Activated CD4-positive, alpha-beta T cell treated with anti-CD3 and anti-CD28 coated beads, Interleukin-2, amount 10 ng/mL, durations not matched to agents 7 days and 5 days (primary cell): ENCODE data around the gene ACOD1. TPM values are rescaled to one million over a fixed set of nuclear protein-coding genes. Genes with fewer than 3 reads are reported as not detected.

Source experiments
- CTCF ChIA-PET: fragments of 350-600 bp; sonication (Branson Sonifier 250); formaldehyde crosslinking; loops from one replicate; lab custom pipeline; 2021; ENCODE audit warnings: antibody characterized with exemption; lab: Charles Lee
- POLR2A ChIA-PET: fragments of 350-600 bp; sonication (Branson Sonifier 250); formaldehyde crosslinking; loops from one replicate; lab custom pipeline; 2021; ENCODE audit warnings: antibody characterized with exemption; lab: Charles Lee
- DNase-seq: peaks from one replicate; pipeline ENCODE4 v3.0.0-alpha.2; 2020
- H3K27ac Mint-ChIP-seq: one replicate; pipeline ENCODE4 v1.8.0; 2021; ENCODE audit warnings: mild to moderate bottlenecking, moderate library complexity, mixed read lengths
- H3K27me3 Mint-ChIP-seq: one replicate; pipeline ENCODE4 v1.8.0; 2021; ENCODE audit warnings: mixed read lengths
- H3K36me3 Mint-ChIP-seq: one replicate; pipeline ENCODE4 v1.8.0; 2021; ENCODE audit warnings: low read depth, mixed read lengths
- H3K4me1 Mint-ChIP-seq: one replicate; pipeline ENCODE4 v1.8.0; 2021; ENCODE audit warnings: mixed read lengths
- H3K4me3 Mint-ChIP-seq: one replicate; pipeline ENCODE4 v1.8.0; 2021; ENCODE audit warnings: mild to moderate bottlenecking, moderate library complexity, mixed read lengths
- H3K9me3 Mint-ChIP-seq: one replicate; pipeline ENCODE4 v1.8.0; 2021; ENCODE audit warnings: mixed read lengths
- total RNA-seq, 2 experiments: library from RNA; stranded (reverse); gene quantifications; one replicate each; pipeline ENCODE4 v1.2.3, GENCODE V29; 2021

Gene ACOD1
- total RNA-seq, 2 experiments from 2014 or later, result not detected

- no peak for DNase-seq
- Mint-ChIP-seq H3K36me3 (no peaks in the 10 kb centered on the region), H3K9me3 (peaks cover 6% of the 10 kb centered on the region), H3K27me3 (peaks cover 2% of the 10 kb centered on the region), H3K4me1 (no peaks in the 10 kb centered on the region), H3K4me3 (no peak overlapping the region), H3K27ac (no peak overlapping the region)
- ChIA-PET POLR2A (no interaction called here), CTCF (no interaction called here)
These were observed 18.4 kb upstream of the ACOD1 start for GRCh38 chr13:76929851-76930374.

GRCh38 chr13:76932076-76932475 is 16.2 kb upstream of the ACOD1 start:
- no peak for DNase-seq
- Mint-ChIP-seq H3K4me3 (no peak overlapping the region), H3K27me3 (peaks cover 2% of the 10 kb centered on the region), H3K36me3 (no peaks in the 10 kb centered on the region), H3K4me1 (no peaks in the 10 kb centered on the region), H3K9me3 (peaks cover 8% of the 10 kb centered on the region), H3K27ac (no peak overlapping the region)
- CTCF ChIA-PET, result no interaction called here
- POLR2A ChIA-PET, result no interaction called here

DNA sequence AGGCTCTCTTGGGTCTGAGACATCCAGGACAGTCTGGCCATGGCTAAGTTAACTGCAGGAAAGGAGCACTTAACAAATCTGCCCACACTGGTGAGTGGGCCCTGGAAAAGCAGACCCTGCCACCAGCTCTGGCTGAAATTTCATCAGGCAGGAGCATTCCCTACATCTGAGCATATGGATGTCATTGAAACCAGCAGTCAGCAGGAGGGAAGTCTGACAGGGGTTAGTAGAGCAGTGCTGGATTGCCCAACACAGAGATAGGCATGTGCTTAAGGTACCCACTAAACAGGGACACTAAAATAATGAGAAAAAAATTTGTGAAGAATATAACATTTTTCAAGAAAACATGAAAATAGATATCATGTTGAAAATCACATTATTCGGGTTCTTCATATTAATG is 13.6 kb upstream of the ACOD1 start:
- Mint-ChIP-seq H3K4me1 (no peaks in the 10 kb centered on the region), H3K9me3 (peaks cover 8% of the 10 kb centered on the region), H3K27ac (no peak overlapping the region), H3K4me3 (no peak overlapping the region), H3K27me3 (peaks cover 5% of the 10 kb centered on the region), H3K36me3 (no peaks in the 10 kb centered on the region)
- ChIA-PET CTCF (interaction anchor here (1.6 kb wide), 1 partner anchor 15 kb away, joined by 3 read pairs; no protein-coding TSS in a partner anchor), POLR2A (no interaction called here)
- no peak for DNase-seq

DNA sequence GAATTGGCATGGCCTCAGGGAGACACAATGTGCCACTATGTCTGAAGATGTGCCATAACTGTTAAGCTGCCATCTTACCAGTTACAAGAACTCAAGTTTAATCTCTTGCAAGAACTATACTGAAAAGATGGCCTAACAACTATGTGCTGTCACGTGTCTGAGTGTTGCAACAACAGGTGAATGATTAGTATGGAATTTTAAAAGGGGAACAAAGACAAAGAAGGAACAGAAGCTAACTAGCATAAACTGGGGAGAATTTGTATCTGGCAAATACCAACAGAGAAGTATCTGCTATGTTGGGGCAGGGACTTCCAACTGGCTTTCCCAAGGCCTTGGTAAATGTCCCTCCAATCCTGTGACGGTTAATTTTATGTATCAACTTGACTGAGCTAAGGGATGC is 11.5 kb upstream of the ACOD1 start:
- ChIA-PET POLR2A (no interaction called here), CTCF (no interaction called here)
- Mint-ChIP-seq H3K27ac (no peak overlapping the region), H3K36me3 (no peaks in the 10 kb centered on the region), H3K9me3 (peaks cover 2% of the 10 kb centered on the region), H3K4me1 (no peaks in the 10 kb centered on the region), H3K27me3 (peaks cover 3% of the 10 kb centered on the region), H3K4me3 (no peak overlapping the region)
- no peak for DNase-seq

GRCh38 chr13:76937281-76937820 is 11.0 kb upstream of the ACOD1 start:
- CTCF ChIA-PET, result interaction anchor here (1.0 kb wide), 1 partner anchor 9 kb away, joined by 3 read pairs; no protein-coding TSS in a partner anchor
- H3K4me3 Mint-ChIP-seq, result no peak overlapping the region
- POLR2A ChIA-PET, result no interaction called here

DNA sequence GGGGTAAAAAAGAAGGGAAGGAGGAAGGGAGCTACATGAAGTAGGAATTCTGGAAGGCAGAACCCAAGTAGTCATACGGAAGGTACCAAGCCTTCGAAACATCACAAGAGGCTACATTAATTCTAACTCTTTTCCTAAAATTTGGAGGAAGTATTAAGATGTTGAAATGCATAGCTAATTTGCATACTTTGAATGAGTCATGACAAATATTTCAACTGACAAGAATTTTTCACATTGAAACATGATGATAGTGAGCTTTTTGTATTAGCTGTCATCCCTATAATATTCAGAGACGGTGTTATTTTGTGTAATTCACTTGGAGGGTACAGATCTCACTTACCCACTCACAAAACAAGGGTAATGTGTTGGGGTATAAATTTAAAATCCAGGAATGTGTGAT is 9.1 kb upstream of the ACOD1 start:
- Mint-ChIP-seq H3K4me1 (no peaks in the 10 kb centered on the region), H3K9me3 (peaks cover 2% of the 10 kb centered on the region), H3K27ac (no peak overlapping the region), H3K36me3 (no peaks in the 10 kb centered on the region), H3K4me3 (no peak overlapping the region), H3K27me3 (peaks cover 3% of the 10 kb centered on the region)
- DNase-seq, result no peak
- CTCF ChIA-PET, result no interaction called here
- POLR2A ChIA-PET, result no interaction called here

More at GRCh38 chr13:76937281-76937820, 11.0 kb upstream of the ACOD1 start:
- peaks cover 2% of the 10 kb centered on the region for H3K9me3 Mint-ChIP-seq
- H3K27ac Mint-ChIP-seq, result no peak overlapping the region
- no peak for DNase-seq
- no peaks in the 10 kb centered on the region for H3K36me3 Mint-ChIP-seq
- no peaks in the 10 kb centered on the region for H3K4me1 Mint-ChIP-seq
- H3K27me3 Mint-ChIP-seq, result peaks cover 3% of the 10 kb centered on the region

GRCh38 chr13:76942363-76942762 is 5.9 kb upstream of the ACOD1 start:
- Mint-ChIP-seq H3K27me3 (peaks cover 3% of the 10 kb centered on the region), H3K4me1 (no peaks in the 10 kb centered on the region), H3K36me3 (no peaks in the 10 kb centered on the region), H3K9me3 (no peaks in the 10 kb centered on the region), H3K27ac (no peak overlapping the region), H3K4me3 (no peak overlapping the region)
- POLR2A ChIA-PET, result no interaction called here
- no peak for DNase-seq
- CTCF ChIA-PET, result no interaction called here

GRCh38 chr13:76943646-76944045 is 4.7 kb upstream of the ACOD1 start:
- Mint-ChIP-seq H3K4me3 (no peak overlapping the region), H3K9me3 (no peaks in the 10 kb centered on the region), H3K4me1 (no peaks in the 10 kb centered on the region), H3K36me3 (no peaks in the 10 kb centered on the region), H3K27me3 (peaks cover 2% of the 10 kb centered on the region), H3K27ac (no peak overlapping the region)
- ChIA-PET POLR2A (no interaction called here), CTCF (no interaction called here)
- DNase-seq, result no peak

DNA sequence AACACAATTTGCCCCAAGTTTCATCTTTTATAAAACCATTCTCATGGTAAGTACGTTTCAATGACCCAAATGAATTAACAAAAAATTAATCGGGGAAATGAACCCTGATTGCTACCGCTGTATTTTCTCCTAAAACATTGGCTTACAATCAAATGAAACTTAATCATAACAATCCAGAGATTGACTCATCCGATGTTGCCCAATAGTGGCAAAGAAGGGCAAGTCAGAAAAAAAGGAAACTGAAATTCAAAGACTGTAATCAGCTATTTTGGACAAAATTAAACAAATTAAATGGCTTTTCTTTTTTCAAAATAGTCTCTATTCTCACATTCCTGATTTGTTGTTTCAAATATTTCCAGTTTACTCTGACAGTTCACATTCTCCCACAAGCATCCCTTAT is 3.9 kb upstream of the ACOD1 start:
- H3K4me1 Mint-ChIP-seq, result no peaks in the 10 kb centered on the region

GRCh38 chr13:76950101-76950500 is 1.8 kb downstream of the ACOD1 start:
- Mint-ChIP-seq H3K36me3 (no peaks in the 10 kb centered on the region), H3K4me3 (no peak overlapping the region), H3K9me3 (no peaks in the 10 kb centered on the region), H3K27ac (no peak overlapping the region), H3K27me3 (peaks cover 7% of the 10 kb centered on the region), H3K4me1 (no peaks in the 10 kb centered on the region)
- POLR2A ChIA-PET, result no interaction called here
- CTCF ChIA-PET, result interaction anchor here (1.0 kb wide), 1 partner anchor 15 kb away, joined by 3 read pairs; no protein-coding TSS in a partner anchor
- no peak for DNase-seq

More for the DNA sequence above, 3.9 kb upstream of the ACOD1 start:
- H3K27me3 Mint-ChIP-seq, result no peaks in the 10 kb centered on the region
- POLR2A ChIA-PET, result no interaction called here
- no peak for DNase-seq
- H3K27ac Mint-ChIP-seq, result no peak overlapping the region
- no peak overlapping the region for H3K4me3 Mint-ChIP-seq
- CTCF ChIA-PET, result no interaction called here
- no peaks in the 10 kb centered on the region for H3K9me3 Mint-ChIP-seq
- no peaks in the 10 kb centered on the region for H3K36me3 Mint-ChIP-seq

DNA sequence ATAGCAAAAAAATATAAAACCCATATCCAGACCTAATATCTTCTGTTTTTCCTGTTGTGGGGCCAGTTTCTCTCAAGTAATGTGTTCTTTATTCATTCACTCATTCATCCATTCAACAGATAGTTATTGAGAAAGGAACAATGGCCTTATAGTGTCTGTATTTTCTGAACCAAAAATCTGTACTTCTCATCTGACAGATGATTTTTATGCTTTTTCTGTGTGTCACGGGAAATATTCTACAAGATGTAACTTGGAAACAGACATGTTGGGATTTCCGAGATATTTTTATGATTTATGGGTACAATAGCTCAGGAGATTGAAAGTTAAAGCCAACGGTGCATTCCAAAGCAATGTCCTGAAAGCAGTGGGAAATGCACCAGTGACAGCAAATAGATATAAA is 5.7 kb downstream of the ACOD1 start:
- ChIA-PET POLR2A (no interaction called here), CTCF (no interaction called here)
- no peak overlapping the region for H3K4me3 Mint-ChIP-seq
- DNase-seq, result no peak
- H3K9me3 Mint-ChIP-seq, result peaks cover 2% of the 10 kb centered on the region
- no peaks in the 10 kb centered on the region for H3K4me1 Mint-ChIP-seq
- no peaks in the 10 kb centered on the region for H3K36me3 Mint-ChIP-seq
- H3K27ac Mint-ChIP-seq, result no peak overlapping the region
- peaks cover 7% of the 10 kb centered on the region for H3K27me3 Mint-ChIP-seq

DNA sequence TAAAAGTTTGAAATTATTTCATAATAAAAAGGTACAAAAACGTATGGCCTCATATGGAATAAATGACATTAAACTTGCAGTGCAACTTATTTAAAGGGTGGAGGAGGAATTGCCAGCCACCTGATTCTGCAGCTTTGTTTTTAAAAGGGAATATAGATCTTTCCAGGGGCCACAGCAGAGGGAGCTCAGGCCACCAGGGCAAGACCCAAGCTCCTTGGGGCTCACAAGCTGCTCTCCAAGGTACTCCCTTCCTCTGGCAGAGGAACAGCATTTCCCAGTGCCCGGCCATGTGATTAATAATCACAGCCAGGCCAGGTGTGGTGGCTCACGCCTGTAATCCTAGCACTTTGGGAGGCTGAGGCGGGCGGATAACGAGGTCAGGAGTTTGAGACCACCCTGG is 6.2 kb downstream of the ACOD1 start:
- no peak for DNase-seq
- Mint-ChIP-seq H3K4me1 (no peaks in the 10 kb centered on the region), H3K9me3 (peaks cover 2% of the 10 kb centered on the region), H3K27ac (no peak overlapping the region), H3K4me3 (no peak overlapping the region), H3K36me3 (no peaks in the 10 kb centered on the region), H3K27me3 (peaks cover 7% of the 10 kb centered on the region)
- CTCF ChIA-PET, result no interaction called here
- POLR2A ChIA-PET, result no interaction called here

- ChIA-PET POLR2A (no interaction called here), CTCF (no interaction called here)
These were observed 6.9 kb downstream of the ACOD1 start for GRCh38 chr13:76955193-76955592.

DNA sequence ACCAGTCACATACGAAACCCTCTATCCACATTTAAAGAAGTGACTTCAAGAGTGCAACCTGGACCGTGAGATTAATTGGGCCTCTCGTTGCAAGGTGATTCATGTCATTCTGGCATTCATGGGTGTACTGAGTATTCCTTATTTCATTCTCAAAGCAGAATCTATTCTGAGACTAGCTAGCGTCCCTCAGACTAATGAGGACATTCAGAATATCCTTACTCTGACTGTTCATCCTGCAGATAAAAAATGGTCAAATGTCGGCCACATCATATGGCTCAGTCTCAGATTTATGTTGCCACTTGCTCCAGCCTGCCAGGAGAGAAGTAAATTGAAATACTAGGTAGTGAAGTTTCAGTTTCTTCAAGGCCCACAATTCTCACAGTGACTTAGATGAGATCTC is 7.3 kb downstream of the ACOD1 start:
- Mint-ChIP-seq H3K27me3 (peaks cover 3% of the 10 kb centered on the region), H3K4me1 (no peaks in the 10 kb centered on the region), H3K4me3 (no peak overlapping the region), H3K36me3 (no peaks in the 10 kb centered on the region), H3K27ac (no peak overlapping the region), H3K9me3 (peaks cover 9% of the 10 kb centered on the region)
- ChIA-PET CTCF (no interaction called here), POLR2A (no interaction called here)
- DNase-seq, result no peak

More at GRCh38 chr13:76955193-76955592, 6.9 kb downstream of the ACOD1 start:
- peaks cover 5% of the 10 kb centered on the region for H3K27me3 Mint-ChIP-seq
- H3K9me3 Mint-ChIP-seq, result peaks cover 4% of the 10 kb centered on the region
- DNase-seq, result no peak
- H3K27ac Mint-ChIP-seq, result no peak overlapping the region
- no peaks in the 10 kb centered on the region for H3K36me3 Mint-ChIP-seq
- H3K4me1 Mint-ChIP-seq, result no peaks in the 10 kb centered on the region
- H3K4me3 Mint-ChIP-seq, result no peak overlapping the region
